K562 (cell line): ENCODE results near the gene RBKS. TPM values are rescaled to one million over a fixed set of nuclear protein-coding genes. Genes with fewer than 3 reads are reported as not detected.
A peak's percentile ranks its signal among the peaks of the same experiment; 100 is the strongest.

ENCODE experiments used
- ATF3 ChIP-seq, 2 experiments: fragments of 450-650 bp in 1 of 2; sonication (generic) in 1 of 2; formaldehyde crosslinking in 1 of 2; IDR thresholded peaks in 1 of 2; conservative IDR thresholded peaks in 1 of 2; 2 replicates each; pipeline versions ENCODE4 v1.6.1 to v1.8.1; 2016 to 2023; ENCODE audit warnings: mild to moderate bottlenecking in 2 of 2, moderate library complexity in 2 of 2, inconsistent platforms in 1 of 2, missing genetic modification reagents in 1 of 2
- BDP1 ChIP-seq: IDR thresholded peaks from 3 replicates; pipeline ENCODE4 v1.6.1; 2011; ENCODE audit not compliant: insufficient read length, insufficient read depth
- BMI1 ChIP-seq: fragments of 150-350 bp; IDR thresholded peaks from 2 replicates; pipeline ENCODE4 v1.6.1; 2014; ENCODE audit warnings: low read length
- CBX2 ChIP-seq: fragments of 200-600 bp; sonication (generic); IDR thresholded peaks from one replicate; pipeline ENCODE4 v1.6.1; 2012; ENCODE audit warnings: mild to moderate bottlenecking, low read length, inconsistent platforms; ENCODE audit not compliant: insufficient read depth, poor library complexity, severe bottlenecking
- ETV1 ChIP-seq: fragments of 450-650 bp; conservative IDR thresholded peaks from 2 replicates; pipeline ENCODE4 v1.6.1; 2016; ENCODE audit warnings: missing genetic modification characterization, control low read depth, low read depth, missing compliant biosample characterization
- FOXK1 ChIP-seq: sonication (generic); formaldehyde crosslinking; IDR thresholded peaks from 2 replicates; pipeline ENCODE4 v1.8.0; 2022; ENCODE audit warnings: missing genetic modification reagents, mild to moderate bottlenecking, borderline replicate concordance
- HEY1 ChIP-seq: fragments of 250-450 bp; sonication (Bioruptor Pico); IDR thresholded peaks from 2 replicates; pipeline ENCODE4 v1.5.0; 2020; ENCODE audit warnings: mild to moderate bottlenecking, moderate library complexity, borderline replicate concordance
- HMGN3 ChIP-seq: IDR thresholded peaks from 2 replicates; pipeline ENCODE4 v1.6.1; 2011; ENCODE audit warnings: borderline replicate concordance, low read depth, mild to moderate bottlenecking, mixed read lengths, low read length; ENCODE audit not compliant: insufficient read length; ENCODE audit errors: extremely low read depth
- ILF3 ChIP-seq: fragments of 450-650 bp; IDR thresholded peaks from 2 replicates; pipeline ENCODE4 v1.6.1; 2018; ENCODE audit warnings: antibody characterized with exemption, mild to moderate bottlenecking, moderate library complexity, borderline replicate concordance
- KDM5B ChIP-seq: fragments of 200-600 bp; sonication (generic); IDR thresholded peaks from 2 replicates; pipeline ENCODE4 v1.6.1; 2012; ENCODE audit warnings: low read depth, mild to moderate bottlenecking, moderate library complexity, low read length, control low read depth, inconsistent platforms; ENCODE audit not compliant: insufficient replicate concordance
- KHSRP ChIP-seq: fragments of 450-650 bp; IDR thresholded peaks from 2 replicates; pipeline ENCODE4 v1.6.1; 2017
- NR2C1 ChIP-seq, 2 experiments: fragments of 450-650 bp; IDR thresholded peaks; 2 replicates each; pipeline ENCODE4 v1.6.1; 2017; ENCODE audit warnings: mild to moderate bottlenecking in 2 of 2, antibody characterized with exemption in 1 of 2, inconsistent platforms in 1 of 2, missing compliant biosample characterization in 1 of 2, missing genetic modification characterization in 1 of 2
- PTTG1 ChIP-seq: fragments of 450-650 bp; IDR thresholded peaks from 2 replicates; pipeline ENCODE4 v1.6.1; 2016; ENCODE audit warnings: low read depth, mild to moderate bottlenecking, missing genetic modification characterization, missing compliant biosample characterization
- ZEB2 ChIP-seq: fragments of 450-650 bp; IDR thresholded peaks from 2 replicates; pipeline ENCODE4 v1.6.1; 2016
- ZFP1 ChIP-seq: fragments of 450-650 bp; formaldehyde crosslinking; IDR thresholded peaks from 2 replicates; pipeline ENCODE4 v1.4.0; 2020; ENCODE audit warnings: mild to moderate bottlenecking, mixed read lengths
- ZNF133 ChIP-seq: fragments of 250-450 bp; sonication (Bioruptor Pico); IDR thresholded peaks from 2 replicates; pipeline ENCODE4 v1.4.0; 2020; ENCODE audit warnings: mild to moderate bottlenecking
- ZNF146 ChIP-seq: IDR thresholded peaks from one replicate; pipeline ENCODE4 v1.6.1; 2018; ENCODE audit warnings: missing compliant biosample characterization; ENCODE audit not compliant: unreplicated experiment
- ZNF57 ChIP-seq: fragments of 450-650 bp; formaldehyde crosslinking; IDR thresholded peaks from 2 replicates; pipeline ENCODE4 v1.4.0; 2020; ENCODE audit warnings: mild to moderate bottlenecking, moderate library complexity
- polyA plus RNA-seq, 8 experiments: library from polyadenylated mRNA; depleted of rRNA in 4 of 8; stranded (reverse) in 5 of 8; unstranded in 3 of 8; fragments of >200 nt; fragmentation: Nextera tagmentation in 2 of 8; fragmentation: Illumina TruSeq in 1 of 8; extraction: Ambion mirVana in 2 of 8; extraction: Trizol in 1 of 8; gene quantifications; 2 replicates each; pipeline versions ENCODE4 v1.2.1 to v1.2.3, GENCODE V29; 2011 to 2014; ENCODE audit warnings: inconsistent platforms in 1 of 8, missing spikeins in 1 of 8
- total RNA-seq, 7 experiments: library from RNA; depleted of rRNA in 6 of 7; stranded (reverse); fragments of >200 nt in 6 of 7; fragmentation: Illumina TruSeq in 2 of 7; extraction: Trizol in 2 of 7; gene quantifications; 2 replicates each; pipeline versions ENCODE4 v1.2.1 to v1.2.3, GENCODE V29; 2011 to 2021; ENCODE audit warnings: low replicate concordance in 1 of 7
- TF ChIP-seq, protein P1 (sequence below): fragments of 450-650 bp; IDR thresholded peaks from 2 replicates; pipeline ENCODE4 v1.6.1; 2017; ENCODE audit warnings: antibody characterized with exemption, mild to moderate bottlenecking
- TF ChIP-seq, protein P2 (sequence below): fragments of 250-450 bp; sonication (Bioruptor Pico); IDR thresholded peaks from 2 replicates; pipeline ENCODE4 v1.5.0; 2021; ENCODE audit warnings: mild to moderate bottlenecking, borderline replicate concordance

The RBKS gene
- total and polyA plus RNA-seq, 9 of the 15 experiments (the other 6 are each of a cell fraction or from before 2014, with no cell fraction given): 0.06 to 0.39 (median 0.19) TPM

- TF ChIP-seq, protein P1, sequence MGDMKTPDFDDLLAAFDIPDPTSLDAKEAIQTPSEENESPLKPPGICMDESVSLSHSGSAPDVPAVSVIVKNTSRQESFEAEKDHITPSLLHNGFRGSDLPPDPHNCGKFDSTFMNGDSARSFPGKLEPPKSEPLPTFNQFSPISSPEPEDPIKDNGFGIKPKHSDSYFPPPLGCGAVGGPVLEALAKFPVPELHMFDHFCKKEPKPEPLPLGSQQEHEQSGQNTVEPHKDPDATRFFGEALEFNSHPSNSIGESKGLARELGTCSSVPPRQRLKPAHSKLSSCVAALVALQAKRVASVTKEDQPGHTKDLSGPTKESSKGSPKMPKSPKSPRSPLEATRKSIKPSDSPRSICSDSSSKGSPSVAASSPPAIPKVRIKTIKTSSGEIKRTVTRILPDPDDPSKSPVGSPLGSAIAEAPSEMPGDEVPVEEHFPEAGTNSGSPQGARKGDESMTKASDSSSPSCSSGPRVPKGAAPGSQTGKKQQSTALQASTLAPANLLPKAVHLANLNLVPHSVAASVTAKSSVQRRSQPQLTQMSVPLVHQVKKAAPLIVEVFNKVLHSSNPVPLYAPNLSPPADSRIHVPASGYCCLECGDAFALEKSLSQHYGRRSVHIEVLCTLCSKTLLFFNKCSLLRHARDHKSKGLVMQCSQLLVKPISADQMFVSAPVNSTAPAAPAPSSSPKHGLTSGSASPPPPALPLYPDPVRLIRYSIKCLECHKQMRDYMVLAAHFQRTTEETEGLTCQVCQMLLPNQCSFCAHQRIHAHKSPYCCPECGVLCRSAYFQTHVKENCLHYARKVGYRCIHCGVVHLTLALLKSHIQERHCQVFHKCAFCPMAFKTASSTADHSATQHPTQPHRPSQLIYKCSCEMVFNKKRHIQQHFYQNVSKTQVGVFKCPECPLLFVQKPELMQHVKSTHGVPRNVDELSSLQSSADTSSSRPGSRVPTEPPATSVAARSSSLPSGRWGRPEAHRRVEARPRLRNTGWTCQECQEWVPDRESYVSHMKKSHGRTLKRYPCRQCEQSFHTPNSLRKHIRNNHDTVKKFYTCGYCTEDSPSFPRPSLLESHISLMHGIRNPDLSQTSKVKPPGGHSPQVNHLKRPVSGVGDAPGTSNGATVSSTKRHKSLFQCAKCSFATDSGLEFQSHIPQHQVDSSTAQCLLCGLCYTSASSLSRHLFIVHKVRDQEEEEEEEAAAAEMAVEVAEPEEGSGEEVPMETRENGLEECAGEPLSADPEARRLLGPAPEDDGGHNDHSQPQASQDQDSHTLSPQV: peak; percentile 59; the same call in 1 of the 2 replicates
- no peak for TF ChIP-seq PTTG1 (tag)
- TF ChIP-seq HMGN3: no peak
- peak; percentile 2 for TF ChIP-seq KDM5B
- peak; percentile 98 for TF ChIP-seq KHSRP
- TF ChIP-seq ZNF146 (CRISPR knock-in tag): no peak
- no peak for TF ChIP-seq ZNF133 (CRISPR knock-in tag)
- TF ChIP-seq ZNF57 (CRISPR knock-in tag): no peak
- TF ChIP-seq, protein P2, sequence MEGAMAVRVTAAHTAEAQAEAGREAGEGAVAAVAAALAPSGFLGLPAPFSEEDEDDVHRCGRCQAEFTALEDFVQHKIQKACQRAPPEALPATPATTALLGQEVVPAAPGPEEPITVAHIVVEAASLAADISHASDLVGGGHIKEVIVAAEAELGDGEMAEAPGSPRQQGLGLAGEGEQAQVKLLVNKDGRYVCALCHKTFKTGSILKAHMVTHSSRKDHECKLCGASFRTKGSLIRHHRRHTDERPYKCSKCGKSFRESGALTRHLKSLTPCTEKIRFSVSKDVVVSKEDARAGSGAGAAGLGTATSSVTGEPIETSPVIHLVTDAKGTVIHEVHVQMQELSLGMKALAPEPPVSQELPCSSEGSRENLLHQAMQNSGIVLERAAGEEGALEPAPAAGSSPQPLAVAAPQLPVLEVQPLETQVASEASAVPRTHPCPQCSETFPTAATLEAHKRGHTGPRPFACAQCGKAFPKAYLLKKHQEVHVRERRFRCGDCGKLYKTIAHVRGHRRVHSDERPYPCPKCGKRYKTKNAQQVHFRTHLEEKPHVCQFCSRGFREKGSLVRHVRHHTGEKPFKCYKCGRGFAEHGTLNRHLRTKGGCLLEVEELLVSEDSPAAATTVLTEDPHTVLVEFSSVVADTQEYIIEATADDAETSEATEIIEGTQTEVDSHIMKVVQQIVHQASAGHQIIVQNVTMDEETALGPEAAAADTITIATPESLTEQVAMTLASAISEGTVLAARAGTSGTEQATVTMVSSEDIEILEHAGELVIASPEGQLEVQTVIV (CRISPR knock-in tag): no peak
- TF ChIP-seq BMI1: no peak
- peak; percentile 94 for TF ChIP-seq ATF3 (IDR thresholded peaks at IDR 0.05)
- TF ChIP-seq ATF3 (CRISPR knock-in tag; conservative IDR thresholded peaks at IDR 0.05): no peak; the same call in 1 of the 2 replicates
- peak; percentile 73 for TF ChIP-seq ETV1 (tag)
- no peak for TF ChIP-seq NR2C1 (IDR thresholded peaks at IDR 0.05)
- TF ChIP-seq NR2C1 (tag; IDR thresholded peaks at IDR 0.05): 0 out of 2 replicates have a peak, but pooled peaks have one; percentile 16
- no peak for TF ChIP-seq ILF3
- TF ChIP-seq ZEB2: peak; percentile 12; the same call in 1 of the 2 replicates
- no peak for TF ChIP-seq BDP1
- TF ChIP-seq CBX2: no peak
- no peak for TF ChIP-seq FOXK1 (CRISPR knock-in tag)
- TF ChIP-seq HEY1 (CRISPR knock-in tag): no peak
- TF ChIP-seq ZFP1: no peak
These were observed 911 bp upstream of the RBKS start (continued) for GRCh38 chr2:27890924-27891672.
